ENCODE results near the gene ZNF205.

Gene ZNF205

GRCh38 chr16:3144321-3144983 is 32.1 kb downstream of the ZNF205 start:
- H3K27ac Mint-ChIP-seq, result no peak overlapping the region
- no peak overlapping the region for H3K4me3 Mint-ChIP-seq
- H3K9me3 Mint-ChIP-seq, result no peaks in the 10 kb centered on the region
- ATAC-seq, result no peak
- peaks cover 16% of the 10 kb centered on the region for H3K36me3 Mint-ChIP-seq
- H3K4me1 Mint-ChIP-seq, result peaks cover 8% of the 10 kb centered on the region
- H3K27me3 Mint-ChIP-seq, result no peaks in the 10 kb centered on the region

GRCh38 chr16:3145151-3145550 is 32.8 kb downstream of the ZNF205 start:
- Mint-ChIP-seq H3K27me3 (no peaks in the 10 kb centered on the region), H3K9me3 (no peaks in the 10 kb centered on the region), H3K4me1 (peaks cover 14% of the 10 kb centered on the region), H3K27ac (no peak overlapping the region), H3K4me3 (no peak overlapping the region), H3K36me3 (peaks cover 16% of the 10 kb centered on the region)
- ATAC-seq, result no peak

DNA sequence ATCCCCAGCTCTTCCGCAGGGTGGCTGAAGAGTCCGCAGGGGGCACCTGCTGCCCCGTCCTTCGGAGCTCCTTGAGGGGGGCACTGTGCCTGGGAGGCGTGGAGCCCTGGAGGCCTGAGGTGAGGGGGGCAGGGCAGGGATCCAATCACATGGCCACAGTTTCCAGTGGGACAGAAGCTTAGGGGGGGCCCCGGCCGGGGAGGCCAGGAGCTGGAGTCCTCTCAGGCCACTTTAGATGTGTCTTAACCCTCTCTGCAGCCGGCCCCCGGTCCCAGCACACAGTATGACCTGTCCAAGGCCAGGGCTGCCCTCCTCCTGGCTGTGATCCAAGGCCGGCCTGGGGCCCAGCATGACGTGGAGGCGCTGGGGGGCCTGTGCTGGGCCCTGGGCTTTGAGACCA is 33.3 kb downstream of the ZNF205 start:
- Mint-ChIP-seq H3K27ac (no peak overlapping the region), H3K4me1 (peaks cover 16% of the 10 kb centered on the region), H3K36me3 (peaks cover 16% of the 10 kb centered on the region), H3K27me3 (no peaks in the 10 kb centered on the region), H3K4me3 (no peak overlapping the region), H3K9me3 (no peaks in the 10 kb centered on the region)
- ATAC-seq, result no peak

GRCh38 chr16:3147046-3147756 is 34.8 kb downstream of the ZNF205 start:
- ATAC-seq, result no peak
- no peak overlapping the region for H3K4me3 Mint-ChIP-seq
- no peaks in the 10 kb centered on the region for H3K27me3 Mint-ChIP-seq
- no peaks in the 10 kb centered on the region for H3K9me3 Mint-ChIP-seq
- no peak overlapping the region for H3K27ac Mint-ChIP-seq
- peaks cover 24% of the 10 kb centered on the region for H3K4me1 Mint-ChIP-seq
- H3K36me3 Mint-ChIP-seq, result peaks cover 6% of the 10 kb centered on the region

DNA sequence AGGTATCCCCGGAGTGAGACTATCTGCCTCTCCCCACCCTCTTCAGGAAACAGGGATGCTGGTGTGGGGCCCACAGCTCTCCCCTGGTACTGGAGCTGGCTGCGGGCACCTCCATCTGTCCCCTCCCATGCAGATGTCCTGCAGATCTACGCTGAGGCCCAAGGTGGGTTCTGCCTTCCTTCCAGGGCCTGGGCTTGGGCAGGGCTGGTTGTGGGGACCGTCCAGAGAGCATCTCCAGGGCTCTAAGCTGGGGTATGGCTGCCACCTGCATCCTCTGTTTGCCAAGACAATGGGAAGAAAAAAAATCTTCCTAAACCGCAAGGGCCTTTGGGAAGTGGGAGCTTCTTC is 35.3 kb downstream of the ZNF205 start:
- ATAC-seq, result no peak
- Mint-ChIP-seq H3K4me1 (peaks cover 30% of the 10 kb centered on the region), H3K4me3 (no peak overlapping the region), H3K27me3 (no peaks in the 10 kb centered on the region), H3K36me3 (peaks cover under 1% of the 10 kb centered on the region), H3K27ac (no peak overlapping the region), H3K9me3 (no peaks in the 10 kb centered on the region)

DNA sequence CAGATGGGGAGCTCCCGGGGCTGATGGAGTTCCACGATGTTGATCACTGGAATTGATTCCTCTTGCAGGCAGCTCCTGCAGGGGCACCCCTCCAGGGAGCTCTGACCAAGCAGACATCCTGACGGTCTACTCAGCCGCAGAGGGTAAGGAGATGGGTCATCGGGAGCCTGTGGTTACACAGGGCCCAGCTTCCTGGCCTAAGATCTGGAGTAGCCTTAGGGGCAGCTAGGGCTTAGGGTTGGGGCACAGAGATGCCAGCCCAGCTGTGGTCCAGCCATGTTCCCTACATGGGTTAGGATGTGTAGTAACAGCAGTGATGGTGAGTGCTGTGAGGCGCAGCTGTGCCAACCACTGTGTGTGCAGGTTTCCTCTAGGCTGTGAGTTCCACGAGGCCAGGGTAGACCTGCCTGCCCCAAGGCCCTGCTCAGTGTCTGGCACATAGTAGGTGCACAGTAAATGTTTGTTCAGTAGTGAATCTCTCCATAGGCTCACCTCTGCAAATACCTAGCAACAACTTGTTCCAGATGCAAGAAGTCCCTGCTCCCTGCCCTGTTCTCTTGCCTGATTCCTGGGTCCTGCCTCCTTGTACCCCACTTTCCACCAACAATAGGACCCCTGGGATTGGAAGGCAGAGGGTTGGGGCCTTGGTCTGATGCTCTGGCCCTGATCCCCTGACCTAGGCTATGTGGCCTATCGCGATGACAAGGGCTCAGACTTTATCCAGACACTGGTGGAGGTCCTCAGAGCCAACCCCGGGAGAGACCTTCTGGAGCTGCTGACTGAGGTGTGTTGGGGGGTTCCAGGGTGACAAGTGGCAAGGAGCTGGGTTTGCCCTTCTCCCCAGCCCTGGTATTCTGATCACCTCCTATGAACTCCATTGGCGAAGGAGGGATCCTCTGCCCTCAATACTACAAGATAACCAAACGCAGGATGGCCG is 36.1 kb downstream of the ZNF205 start:
- no peaks in the 10 kb centered on the region for H3K9me3 Mint-ChIP-seq
- no peaks in the 10 kb centered on the region for H3K36me3 Mint-ChIP-seq
- H3K4me3 Mint-ChIP-seq, result peak overlapping the region; percentile 92
- H3K27ac Mint-ChIP-seq, result peak overlapping the region; percentile 79
- H3K4me1 Mint-ChIP-seq, result peaks cover 31% of the 10 kb centered on the region
- H3K27me3 Mint-ChIP-seq, result no peaks in the 10 kb centered on the region
- ATAC-seq, result no peak

DNA sequence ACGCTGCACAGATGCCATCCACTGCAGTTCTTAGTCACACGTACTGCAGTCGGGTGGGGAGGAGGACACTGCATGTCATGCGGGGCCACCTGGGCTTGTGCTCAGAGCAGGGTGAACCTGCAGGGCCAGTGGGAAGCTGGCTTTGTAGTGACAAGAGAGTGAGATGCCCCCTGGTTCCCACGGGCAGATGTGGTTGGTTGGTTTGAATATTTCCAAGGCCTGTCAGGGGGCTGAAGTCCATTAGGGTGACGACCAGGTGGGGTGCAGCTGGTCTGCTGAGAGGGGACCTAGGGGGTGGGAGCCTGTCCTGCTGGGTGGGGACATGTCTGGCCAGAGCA is 36.8 kb downstream of the ZNF205 start:
- H3K27me3 Mint-ChIP-seq, result no peaks in the 10 kb centered on the region
- no peak for ATAC-seq
- peaks cover 3% of the 10 kb centered on the region for H3K9me3 Mint-ChIP-seq
- H3K4me3 Mint-ChIP-seq, result peak overlapping the region; percentile 92
- peak overlapping the region; percentile 79 for H3K27ac Mint-ChIP-seq
- no peaks in the 10 kb centered on the region for H3K36me3 Mint-ChIP-seq
- H3K4me1 Mint-ChIP-seq, result peaks cover 31% of the 10 kb centered on the region

- Mint-ChIP-seq H3K27ac (peak overlapping the region; percentile 79), H3K4me3 (peak overlapping the region; percentile 92), H3K9me3 (peaks cover 6% of the 10 kb centered on the region), H3K4me1 (peaks cover 31% of the 10 kb centered on the region), H3K36me3 (no peaks in the 10 kb centered on the region), H3K27me3 (no peaks in the 10 kb centered on the region)
- ATAC-seq, result peak; percentile 57
Measured at GRCh38 chr16:3149630-3150345, 37.4 kb downstream of the ZNF205 start.

DNA sequence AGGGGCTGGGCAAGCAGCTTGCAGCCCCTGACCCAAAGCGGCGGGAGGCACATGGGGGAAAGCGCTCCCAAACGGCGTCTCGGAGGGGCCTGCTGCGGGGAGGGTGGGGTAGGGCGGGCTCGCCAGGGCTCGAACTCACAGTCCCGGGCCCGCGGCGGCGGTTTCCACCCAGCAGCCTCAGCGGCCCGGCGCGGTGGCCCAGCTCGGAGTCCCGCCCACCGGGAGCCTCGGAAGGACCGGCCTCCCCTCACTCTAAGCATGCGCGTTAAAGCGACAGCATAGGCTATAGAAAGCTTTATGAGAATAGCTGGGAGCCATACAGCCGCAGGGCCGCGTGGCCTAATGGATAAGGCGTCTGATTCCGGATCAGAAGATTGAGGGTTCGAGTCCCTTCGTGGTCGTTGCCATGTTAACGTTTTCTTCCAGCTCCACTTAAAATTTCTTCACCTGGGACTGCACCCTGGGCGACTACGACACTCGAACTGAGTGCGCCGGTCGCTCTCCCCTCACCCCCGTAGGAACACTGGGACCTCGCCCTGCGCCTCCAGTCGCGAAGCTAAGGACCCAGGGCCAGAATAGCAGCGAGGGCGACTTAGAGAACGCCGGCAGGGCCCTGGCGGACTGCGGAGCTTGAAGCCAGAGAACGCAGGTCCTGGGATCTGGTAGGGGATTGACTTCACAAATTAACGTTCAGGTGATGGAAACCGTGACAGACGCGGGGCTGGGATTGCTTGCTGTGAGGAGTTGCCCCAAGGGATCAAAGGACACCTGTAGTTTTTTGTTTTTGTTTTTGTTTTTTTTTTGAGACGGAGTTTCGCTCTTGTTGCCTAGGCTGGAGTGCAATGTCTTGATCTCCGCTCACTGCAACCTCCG is 38.2 kb downstream of the ZNF205 start:
- Mint-ChIP-seq H3K4me3 (peak overlapping the region; percentile 92), H3K4me1 (peaks cover 31% of the 10 kb centered on the region), H3K36me3 (no peaks in the 10 kb centered on the region), H3K27me3 (no peaks in the 10 kb centered on the region), H3K9me3 (peaks cover 6% of the 10 kb centered on the region), H3K27ac (peak overlapping the region; percentile 79)
- ATAC-seq, result peak; percentile 95

DNA sequence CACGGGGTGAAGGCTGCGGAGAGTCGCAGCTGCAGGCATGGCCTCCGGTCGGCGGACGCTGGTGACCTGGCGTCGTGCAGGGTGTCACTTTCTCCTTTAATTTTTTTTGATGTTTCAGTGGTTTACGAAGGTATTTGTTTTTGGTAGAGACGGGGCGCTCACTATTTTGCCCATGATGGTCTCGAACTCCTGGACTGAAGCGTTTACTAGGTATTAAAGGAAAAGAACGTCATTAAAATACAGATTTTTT is 39.6 kb downstream of the ZNF205 start:
- Mint-ChIP-seq H3K36me3 (no peaks in the 10 kb centered on the region), H3K27ac (peak overlapping the region; percentile 56), H3K4me3 (peak overlapping the region; percentile 69), H3K4me1 (peaks cover 31% of the 10 kb centered on the region), H3K27me3 (no peaks in the 10 kb centered on the region), H3K9me3 (peaks cover 6% of the 10 kb centered on the region)
- no peak for ATAC-seq

DNA sequence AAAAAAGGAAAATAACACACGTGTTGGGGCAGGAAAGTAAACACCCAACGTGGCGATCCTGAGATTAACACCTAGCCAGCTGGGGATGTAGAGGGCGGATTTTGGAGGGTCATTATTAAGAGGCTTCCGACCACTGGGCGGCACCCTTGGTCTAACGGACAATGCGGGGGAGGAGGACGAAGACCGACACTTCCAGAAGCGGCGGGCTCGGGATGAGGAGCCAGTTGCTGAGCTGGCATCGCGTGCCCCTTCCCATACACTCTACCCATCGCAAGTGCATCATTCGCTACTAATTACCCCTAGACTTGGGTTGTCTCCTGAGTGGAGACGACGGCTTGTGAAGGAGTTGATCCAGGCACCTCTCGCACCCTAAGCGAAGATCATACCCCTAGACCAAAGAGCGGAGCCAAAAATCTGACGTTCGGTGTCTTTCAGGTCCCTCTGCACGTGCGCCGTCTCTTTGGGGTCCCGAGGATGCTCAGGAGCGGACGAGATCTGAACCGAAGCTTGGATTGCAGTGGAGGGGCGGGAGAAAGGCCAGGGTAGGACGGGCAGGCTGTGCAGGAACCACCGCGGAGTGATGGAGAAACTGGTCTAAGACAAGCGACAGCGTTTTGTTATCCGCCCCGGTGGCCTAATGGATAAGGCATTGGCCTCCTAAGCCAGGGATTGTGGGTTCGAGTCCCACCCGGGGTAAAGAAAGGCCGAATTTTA is 40.0 kb downstream of the ZNF205 start:
- peaks cover 33% of the 10 kb centered on the region for H3K4me1 Mint-ChIP-seq
- H3K27ac Mint-ChIP-seq, result peak overlapping the region; percentile 56
- no peaks in the 10 kb centered on the region for H3K36me3 Mint-ChIP-seq
- H3K27me3 Mint-ChIP-seq, result no peaks in the 10 kb centered on the region
- H3K4me3 Mint-ChIP-seq, result peak overlapping the region; percentile 69
- peaks cover 6% of the 10 kb centered on the region for H3K9me3 Mint-ChIP-seq
- no peak for ATAC-seq

DNA sequence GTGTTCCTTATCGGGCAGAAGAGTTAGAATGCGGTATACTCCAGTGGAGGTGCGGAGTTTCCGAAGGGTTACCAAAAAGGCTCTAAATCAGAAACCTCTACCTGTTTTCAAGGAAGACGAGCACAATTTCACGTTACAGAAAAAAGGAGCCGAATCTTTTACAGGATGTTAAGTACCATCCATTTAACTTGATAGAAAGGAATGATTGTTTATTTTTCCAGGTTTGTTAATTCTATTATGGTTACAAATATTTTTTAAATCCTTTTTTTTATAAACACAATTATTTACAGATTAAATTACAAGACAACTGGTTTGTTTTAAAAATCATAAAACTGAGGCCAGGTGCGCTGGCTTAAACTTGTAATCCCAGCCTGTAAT is 40.6 kb downstream of the ZNF205 start:
- no peak for ATAC-seq
- H3K27ac Mint-ChIP-seq, result peak overlapping the region; percentile 56
- H3K27me3 Mint-ChIP-seq, result no peaks in the 10 kb centered on the region
- H3K4me1 Mint-ChIP-seq, result peaks cover 38% of the 10 kb centered on the region
- peaks cover 6% of the 10 kb centered on the region for H3K9me3 Mint-ChIP-seq
- peak overlapping the region; percentile 69 for H3K4me3 Mint-ChIP-seq
- no peaks in the 10 kb centered on the region for H3K36me3 Mint-ChIP-seq

- peaks cover 42% of the 10 kb centered on the region for H3K4me1 Mint-ChIP-seq
- ATAC-seq, result no peak
- H3K9me3 Mint-ChIP-seq, result peaks cover 6% of the 10 kb centered on the region
- H3K4me3 Mint-ChIP-seq, result no peak overlapping the region
- no peaks in the 10 kb centered on the region for H3K27me3 Mint-ChIP-seq
- H3K36me3 Mint-ChIP-seq, result no peaks in the 10 kb centered on the region
- no peak overlapping the region for H3K27ac Mint-ChIP-seq
Measured at GRCh38 chr16:3155181-3155580, 42.8 kb downstream of the ZNF205 start.

DNA sequence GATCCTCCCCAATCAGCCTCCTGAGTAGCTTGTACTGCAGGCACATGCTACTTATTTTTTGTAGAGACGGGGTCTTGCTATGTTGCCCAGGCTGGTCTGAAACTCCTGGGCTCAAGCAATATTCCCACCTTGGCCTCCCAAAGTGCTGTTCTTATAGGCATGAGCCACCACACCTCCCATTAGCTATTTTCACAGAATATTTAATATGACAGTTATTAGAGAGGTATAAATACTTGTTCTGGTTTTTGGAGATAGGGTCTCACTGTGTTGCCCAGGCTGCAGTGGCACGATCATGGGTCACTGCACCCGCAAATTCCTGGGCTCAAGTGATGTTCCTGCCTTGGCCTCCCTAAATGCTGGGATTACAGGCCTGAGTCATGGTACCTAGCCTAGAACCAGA is 43.6 kb downstream of the ZNF205 start:
- no peak for ATAC-seq
- Mint-ChIP-seq H3K27me3 (no peaks in the 10 kb centered on the region), H3K4me3 (no peak overlapping the region), H3K36me3 (no peaks in the 10 kb centered on the region), H3K9me3 (peaks cover 6% of the 10 kb centered on the region), H3K4me1 (peaks cover 37% of the 10 kb centered on the region), H3K27ac (no peak overlapping the region)
